DMS 273 treated with DMSO at 0.1 percent for 48 hours (cell line): Measurements from ENCODE around the gene POLD2.

Experiments used
- DNase-seq: peaks from one replicate; lab custom pipeline; 2025; lab: John Stamatoyannopoulos, UW

POLD2 gene

GRCh38 chr7:44082541-44083207 lies 40.7 kb downstream of the POLD2 start:
- peak; percentile 99 for DNase-seq

- no peak for DNase-seq
Measured at GRCh38 chr7:44081266-44081748, 42.0 kb downstream of the POLD2 start.

DNA sequence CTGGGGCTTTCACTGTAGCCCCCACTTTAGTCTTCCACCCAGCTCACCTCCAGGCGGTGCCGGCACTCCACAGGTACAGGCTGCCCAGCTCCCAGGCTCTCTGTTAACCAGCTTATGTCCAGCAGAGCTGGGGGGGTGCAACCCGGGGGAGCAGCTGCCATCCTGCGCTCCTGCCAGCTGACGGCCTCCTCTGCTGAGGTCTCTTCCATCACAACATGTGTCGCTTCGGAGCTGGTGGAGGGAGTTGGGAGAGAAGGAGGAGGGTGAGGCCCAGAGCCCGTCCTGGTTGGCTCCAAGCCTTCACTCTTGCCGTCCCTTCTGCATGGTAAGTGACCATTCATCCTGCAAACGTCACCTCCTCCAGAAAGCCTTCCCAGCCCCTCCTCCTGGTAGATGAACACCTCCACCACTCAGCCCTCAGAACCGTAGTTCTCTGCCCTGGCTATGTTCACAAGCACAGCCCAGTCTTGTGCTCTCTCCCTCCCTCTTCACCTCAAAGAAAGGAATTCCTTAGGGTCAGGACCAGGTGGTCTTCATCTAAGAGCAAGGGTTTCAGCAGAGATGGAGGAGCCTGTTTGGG lies 42.6 kb downstream of the POLD2 start:
- DNase-seq: no peak

DNA sequence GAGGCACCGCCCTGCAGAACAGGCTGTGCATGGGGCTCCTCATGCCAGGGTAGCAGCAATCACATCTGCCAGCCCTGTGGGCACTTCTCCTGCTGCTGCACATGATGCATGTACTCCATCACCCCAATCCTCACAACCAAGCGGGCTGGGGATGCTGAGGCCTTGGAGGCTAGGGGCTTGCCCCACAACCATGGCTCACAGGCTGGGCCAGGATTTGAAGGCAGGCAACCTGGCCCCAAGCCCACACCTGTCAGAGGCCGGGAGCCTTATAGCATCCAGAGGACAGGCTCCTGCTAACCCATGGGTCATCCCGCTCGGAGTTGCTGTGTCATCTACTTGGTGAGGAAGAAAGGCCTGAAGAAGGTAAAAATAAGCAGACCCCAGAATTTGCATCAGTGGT lies 43.2 kb downstream of the POLD2 start:
- no peak for DNase-seq

GRCh38 chr7:44079331-44080021 lies 43.9 kb downstream of the POLD2 start:
- no peak for DNase-seq

- DNase-seq: no peak
Measured at GRCh38 chr7:44078521-44078920, 44.8 kb downstream of the POLD2 start.

- DNase-seq: no peak
Measured at GRCh38 chr7:44077681-44078091, 45.7 kb downstream of the POLD2 start.

DNA sequence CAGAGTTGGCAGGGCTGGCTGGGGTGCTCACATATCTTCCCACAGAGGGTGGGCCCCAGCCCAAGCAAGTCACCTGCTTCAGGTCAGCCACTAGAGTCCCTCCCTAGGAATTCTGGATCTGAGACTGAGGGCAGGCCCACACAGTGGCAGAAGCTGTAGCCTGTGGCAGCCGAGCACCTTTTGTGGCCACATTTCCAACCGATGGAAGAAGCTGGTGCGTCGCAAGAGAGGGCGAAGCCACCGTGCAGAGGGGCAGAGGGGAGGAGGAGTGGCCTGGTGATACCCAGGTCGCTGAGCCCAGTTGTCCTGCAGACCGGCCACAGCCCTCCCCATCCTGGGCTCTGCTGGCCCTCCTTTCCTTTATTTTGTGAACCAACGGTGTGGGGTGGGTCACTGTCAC lies 46.3 kb downstream of the POLD2 start:
- DNase-seq: no peak

DNA sequence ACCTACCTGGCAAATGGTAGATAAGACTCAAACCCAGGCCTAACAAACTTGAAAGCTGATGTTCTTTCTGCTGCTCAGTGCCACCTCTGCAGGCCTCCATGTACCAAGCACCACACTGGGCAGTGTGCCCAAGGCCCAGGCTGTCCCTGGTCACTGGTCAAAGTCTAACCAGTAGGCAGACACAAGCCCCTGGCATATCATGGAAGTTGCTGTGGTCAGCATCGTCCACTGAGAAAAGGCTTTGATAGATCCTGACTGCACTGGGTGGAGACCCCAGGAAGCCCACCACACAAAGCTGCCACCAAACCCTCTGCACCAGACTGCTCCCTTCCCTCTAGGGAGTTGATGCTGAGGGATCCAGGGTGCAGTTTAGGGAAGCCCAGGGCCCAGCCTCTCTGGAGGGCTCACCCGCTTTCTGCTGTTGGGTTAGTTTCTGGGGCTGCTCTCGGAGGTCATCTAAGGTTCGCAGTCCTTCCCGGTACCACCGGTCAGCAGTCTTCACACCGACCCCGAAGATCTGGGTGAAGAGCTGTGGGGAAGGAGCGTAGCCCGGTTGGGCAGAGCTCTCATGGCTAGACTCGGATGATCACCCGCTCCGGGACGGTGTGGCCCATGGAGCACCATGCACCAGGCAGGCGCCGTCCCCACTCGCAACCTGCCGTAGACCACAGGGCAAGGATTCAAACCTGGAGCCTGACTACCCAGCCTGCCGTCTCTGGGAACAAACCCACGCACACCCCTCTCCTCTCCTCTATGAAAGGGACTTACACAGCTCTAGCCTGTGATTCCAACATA lies 47.0 kb downstream of the POLD2 start:
- no peak for DNase-seq

GRCh38 chr7:44075296-44076075 lies 47.9 kb downstream of the POLD2 start:
- DNase-seq: no peak

GRCh38 chr7:44074349-44074695 lies 49.0 kb downstream of the POLD2 start:
- no peak for DNase-seq

GRCh38 chr7:44073664-44074348 lies 49.5 kb downstream of the POLD2 start:
- DNase-seq: no peak

DNA sequence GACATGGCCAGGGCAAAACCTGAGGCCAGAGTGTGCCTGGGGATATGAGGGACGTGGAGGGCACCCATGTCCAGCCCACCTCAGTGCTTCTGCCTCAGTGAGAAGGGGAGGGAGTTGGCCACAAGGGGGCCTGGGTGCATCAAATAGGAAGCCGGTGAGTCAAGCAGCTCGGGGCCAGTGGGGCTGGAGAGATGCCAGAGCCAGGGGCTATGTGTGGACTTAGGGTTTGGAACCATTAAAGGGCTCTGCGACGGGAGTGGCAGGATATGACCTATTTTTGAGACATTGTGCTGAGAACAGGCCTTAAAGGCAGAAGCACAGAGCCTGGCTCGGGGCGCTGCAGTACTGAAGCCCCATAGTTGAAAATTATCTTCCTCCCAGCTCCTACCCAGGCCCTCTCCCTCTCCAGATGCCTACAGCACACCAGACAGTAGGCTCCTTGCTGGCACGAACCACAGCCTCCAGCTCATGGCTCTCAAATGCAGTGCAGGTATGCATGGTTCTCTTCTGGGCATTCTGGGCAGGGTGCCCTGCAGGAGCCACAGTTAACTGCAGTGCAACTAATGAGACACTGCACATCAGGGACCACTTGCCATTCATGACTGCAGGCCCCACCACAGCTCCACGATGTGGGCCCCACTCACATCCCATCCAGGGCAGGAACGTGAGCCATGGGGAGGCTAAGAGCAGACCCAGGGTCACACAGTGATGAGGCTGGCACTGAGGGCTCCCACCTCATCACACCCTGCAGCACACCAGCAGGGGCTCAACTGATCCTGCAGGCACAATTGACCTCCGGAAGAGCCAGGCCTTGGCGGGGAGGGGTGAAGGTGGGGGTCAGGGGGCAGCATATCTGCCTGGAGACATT lies 50.8 kb downstream of the POLD2 start:
- DNase-seq: peak; percentile 67

GRCh38 chr7:44071726-44072363 lies 51.5 kb downstream of the POLD2 start:
- no peak for DNase-seq

GRCh38 chr7:44068054-44068453 lies 55.3 kb downstream of the POLD2 start:
- DNase-seq: no peak

GRCh38 chr7:44067064-44067951 lies 56.0 kb downstream of the POLD2 start:
- DNase-seq: peak; percentile 57

GRCh38 chr7:44066494-44067063 lies 56.8 kb downstream of the POLD2 start:
- no peak for DNase-seq

GRCh38 chr7:44066111-44066460 lies 57.3 kb downstream of the POLD2 start:
- no peak for DNase-seq
